Measurements from ENCODE around the gene PIKFYVE. TPM values are rescaled to one million over a fixed set of nuclear protein-coding genes. Genes with fewer than 3 reads are reported as not detected.
A peak's percentile ranks its signal among the peaks of the same experiment; 100 is the strongest.
"Not testable (repeated sequence)": the region's sequence is repeated elsewhere in the genome, so short reads cannot be mapped to it uniquely, and the experiment has no call there.

PIKFYVE gene, protein sequence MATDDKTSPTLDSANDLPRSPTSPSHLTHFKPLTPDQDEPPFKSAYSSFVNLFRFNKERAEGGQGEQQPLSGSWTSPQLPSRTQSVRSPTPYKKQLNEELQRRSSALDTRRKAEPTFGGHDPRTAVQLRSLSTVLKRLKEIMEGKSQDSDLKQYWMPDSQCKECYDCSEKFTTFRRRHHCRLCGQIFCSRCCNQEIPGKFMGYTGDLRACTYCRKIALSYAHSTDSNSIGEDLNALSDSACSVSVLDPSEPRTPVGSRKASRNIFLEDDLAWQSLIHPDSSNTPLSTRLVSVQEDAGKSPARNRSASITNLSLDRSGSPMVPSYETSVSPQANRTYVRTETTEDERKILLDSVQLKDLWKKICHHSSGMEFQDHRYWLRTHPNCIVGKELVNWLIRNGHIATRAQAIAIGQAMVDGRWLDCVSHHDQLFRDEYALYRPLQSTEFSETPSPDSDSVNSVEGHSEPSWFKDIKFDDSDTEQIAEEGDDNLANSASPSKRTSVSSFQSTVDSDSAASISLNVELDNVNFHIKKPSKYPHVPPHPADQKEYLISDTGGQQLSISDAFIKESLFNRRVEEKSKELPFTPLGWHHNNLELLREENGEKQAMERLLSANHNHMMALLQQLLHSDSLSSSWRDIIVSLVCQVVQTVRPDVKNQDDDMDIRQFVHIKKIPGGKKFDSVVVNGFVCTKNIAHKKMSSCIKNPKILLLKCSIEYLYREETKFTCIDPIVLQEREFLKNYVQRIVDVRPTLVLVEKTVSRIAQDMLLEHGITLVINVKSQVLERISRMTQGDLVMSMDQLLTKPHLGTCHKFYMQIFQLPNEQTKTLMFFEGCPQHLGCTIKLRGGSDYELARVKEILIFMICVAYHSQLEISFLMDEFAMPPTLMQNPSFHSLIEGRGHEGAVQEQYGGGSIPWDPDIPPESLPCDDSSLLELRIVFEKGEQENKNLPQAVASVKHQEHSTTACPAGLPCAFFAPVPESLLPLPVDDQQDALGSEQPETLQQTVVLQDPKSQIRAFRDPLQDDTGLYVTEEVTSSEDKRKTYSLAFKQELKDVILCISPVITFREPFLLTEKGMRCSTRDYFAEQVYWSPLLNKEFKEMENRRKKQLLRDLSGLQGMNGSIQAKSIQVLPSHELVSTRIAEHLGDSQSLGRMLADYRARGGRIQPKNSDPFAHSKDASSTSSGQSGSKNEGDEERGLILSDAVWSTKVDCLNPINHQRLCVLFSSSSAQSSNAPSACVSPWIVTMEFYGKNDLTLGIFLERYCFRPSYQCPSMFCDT (N-terminal part only)
- 12.6 and 16.2 TPM in 2 replicates for total RNA-seq (2014; rRNA removed; shearing (Covaris generic))
- 10.6 and 18.2 TPM in 2 replicates for polyA plus RNA-seq (2015; cell fraction: cytosol; rRNA removed)
- polyA plus RNA-seq (2015; cell fraction: nucleus; rRNA removed), result 25.1 and 25.6 TPM in 2 replicates

DNA sequence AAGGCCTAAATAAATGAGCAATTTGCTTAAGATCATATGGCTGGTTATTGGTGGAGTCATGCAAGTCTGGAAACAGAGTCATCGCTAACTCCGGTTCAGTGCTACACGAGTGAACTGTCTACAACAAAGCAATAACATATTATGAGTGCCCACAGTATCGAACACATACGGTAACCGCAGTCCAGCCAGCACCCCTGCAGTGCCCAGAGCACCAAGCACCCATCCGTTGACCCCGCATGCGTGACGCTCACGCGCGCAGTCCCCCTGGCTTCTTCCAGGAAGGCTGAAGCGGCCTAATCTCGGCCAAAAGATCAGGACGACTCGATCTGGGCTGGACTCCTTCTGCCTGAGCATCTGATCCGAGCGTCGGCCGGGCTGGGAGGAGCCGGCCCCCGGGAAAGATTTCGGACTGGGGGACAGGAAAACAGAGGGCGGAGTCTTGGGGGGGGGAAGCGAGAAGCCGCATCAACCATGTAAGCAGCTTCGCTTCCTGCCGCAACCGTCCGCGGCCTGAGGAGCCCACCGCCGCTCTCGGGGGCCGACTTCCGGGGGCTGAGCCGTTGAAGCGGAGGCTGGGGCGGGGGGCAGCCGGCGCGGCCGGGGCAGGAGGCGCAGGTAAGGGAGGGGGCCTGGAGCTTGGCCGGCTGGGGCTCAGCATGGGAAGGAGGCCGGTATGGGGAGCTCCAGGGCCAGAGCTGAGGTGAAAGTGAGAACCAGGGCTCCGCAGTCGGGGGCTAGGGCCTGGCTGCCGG lies at the start of gene PIKFYVE:
TSS of gene PIKFYVE (plus strand) at position 455 of the 752 bp plus-strand sequence. CDS start 5,265 bp downstream, outside the sequence.
- DNase-seq (ENCODE audit: low read depth), result peak; percentile 99

DNA sequence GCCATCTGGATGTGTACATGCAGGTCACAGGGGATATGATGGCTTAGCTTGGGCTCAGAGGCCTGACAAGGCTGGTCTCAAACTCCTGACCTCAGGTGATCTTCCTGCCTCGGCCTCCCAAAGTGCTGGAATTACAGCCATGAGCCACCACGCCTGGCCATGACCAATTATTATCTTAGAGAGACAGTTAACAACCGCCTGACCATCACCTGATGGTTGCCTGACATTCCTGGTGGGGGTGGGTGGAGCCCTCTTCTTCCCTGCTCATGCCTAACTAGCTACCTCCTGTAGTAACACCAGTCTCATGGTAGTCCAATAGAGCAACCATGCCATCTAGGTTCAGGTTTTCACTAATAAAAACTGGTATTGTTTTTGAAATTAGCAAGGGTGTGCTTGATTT lies 44.2 kb upstream of the PIKFYVE start:
- not testable (repeated sequence) for DNase-seq (ENCODE audit: low read depth)

DNA sequence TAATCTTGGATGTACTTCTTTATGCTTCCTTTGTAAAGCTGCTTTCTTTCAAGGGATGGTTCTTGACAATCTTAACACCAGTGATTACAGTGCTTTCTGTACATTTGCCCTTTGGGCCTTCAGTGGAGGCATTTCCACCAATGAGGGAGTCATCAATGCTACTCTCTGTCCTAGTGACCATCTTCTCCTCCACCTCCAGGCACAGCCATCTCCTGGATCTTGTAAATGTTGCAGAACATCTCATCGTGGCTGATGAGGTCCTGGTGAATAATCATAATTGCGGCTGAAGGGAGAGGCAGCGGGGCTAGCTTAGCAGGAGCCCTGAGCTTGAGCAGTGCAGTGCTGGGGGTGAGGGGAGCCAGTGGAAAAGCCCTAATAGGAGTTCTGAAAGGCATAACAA lies 43.7 kb upstream of the PIKFYVE start:
- peak; percentile 80 for DNase-seq (ENCODE audit: low read depth)

DNA sequence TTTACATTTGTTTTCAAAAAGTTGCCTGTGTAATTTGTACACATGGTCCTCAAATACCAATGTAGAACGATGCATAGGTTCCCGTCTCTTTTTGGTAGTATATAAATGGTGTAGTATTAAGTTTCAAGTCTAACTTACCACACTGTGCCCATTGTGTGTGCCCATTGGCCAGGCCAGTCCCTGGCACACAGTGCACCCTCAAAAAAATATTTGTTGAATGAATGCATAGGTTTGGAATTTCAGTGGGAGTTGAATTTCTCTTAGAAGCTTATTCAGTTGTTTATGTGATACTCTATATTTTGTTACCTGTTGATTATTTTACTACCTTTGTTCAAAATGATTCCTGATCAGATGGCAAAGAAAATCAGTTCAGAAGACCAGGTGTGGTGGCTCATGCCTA lies 41.3 kb upstream of the PIKFYVE start:
- DNase-seq (ENCODE audit: low read depth), result peak; percentile 26

DNA sequence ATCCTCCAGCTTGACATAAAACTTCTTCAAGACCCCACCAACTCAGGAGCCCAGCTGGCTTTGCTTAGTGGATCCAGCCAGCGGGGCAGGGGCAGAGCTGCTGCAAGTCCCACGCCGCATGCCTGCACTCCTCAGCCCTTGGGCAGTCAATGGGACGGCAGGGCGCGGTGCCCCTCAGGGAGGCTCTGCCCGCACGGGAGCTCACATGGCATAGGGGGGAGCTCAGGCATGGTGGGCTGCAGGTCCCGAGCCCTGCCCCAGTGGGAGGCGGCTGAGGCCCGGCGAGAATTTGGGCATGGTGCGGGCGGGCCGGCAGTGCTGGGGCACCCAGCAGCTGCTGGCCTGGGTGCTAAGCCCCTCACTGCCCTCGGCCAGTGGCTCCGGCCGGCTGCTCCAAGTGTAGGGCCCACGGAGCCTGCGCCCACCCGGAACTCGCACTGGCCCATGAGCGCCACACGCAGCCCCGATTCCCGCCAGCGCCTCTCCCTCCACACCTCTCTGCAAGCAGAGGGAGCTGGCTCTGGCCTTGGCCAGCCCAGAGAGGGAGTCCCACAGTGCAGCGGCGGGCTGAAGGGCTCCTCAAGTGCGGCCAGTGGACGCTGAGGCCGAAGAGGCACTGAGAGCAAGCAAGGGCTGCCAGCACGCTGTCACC lies 38.3 kb upstream of the PIKFYVE start:
- no peak for DNase-seq (ENCODE audit: low read depth)

DNA sequence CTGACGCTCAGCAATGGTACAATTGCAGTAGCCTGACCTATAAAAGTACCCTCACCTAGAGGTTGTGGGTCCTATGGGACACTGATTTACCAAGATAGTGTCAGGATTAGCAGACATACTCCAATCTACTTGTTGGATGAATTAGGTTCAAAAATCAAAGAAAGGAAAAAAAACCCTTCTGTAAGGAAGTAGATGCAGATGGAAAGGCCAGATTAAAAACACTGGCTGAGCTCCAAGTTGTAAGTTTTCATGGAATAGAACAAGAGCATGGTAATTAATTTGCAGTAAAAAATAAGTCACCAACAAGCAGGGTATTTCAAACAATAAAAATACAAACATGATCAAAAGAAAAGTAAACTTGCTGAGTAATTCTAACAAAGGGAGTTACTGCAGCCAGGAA lies 37.6 kb upstream of the PIKFYVE start:
- DNase-seq (ENCODE audit: low read depth), result no peak

DNA sequence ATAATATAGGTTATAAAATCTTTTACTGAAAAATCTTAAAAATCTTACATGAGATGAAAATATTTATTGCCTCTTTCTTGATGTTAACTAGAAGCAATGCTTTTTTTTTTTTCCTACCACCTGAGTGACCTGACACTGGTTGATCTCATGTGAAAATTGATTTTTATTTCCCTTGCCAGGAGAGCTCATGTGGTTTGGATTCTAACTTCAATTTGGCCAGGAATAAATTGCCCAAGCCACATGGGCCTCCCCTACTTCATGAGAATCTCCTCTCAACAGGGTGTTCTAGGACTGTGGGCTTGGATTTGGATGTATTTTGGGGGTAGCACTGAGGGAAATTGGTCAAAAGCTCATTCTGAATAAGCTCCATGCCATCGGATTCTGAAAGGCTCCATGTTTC lies 31.3 kb upstream of the PIKFYVE start:
- no peak for DNase-seq (ENCODE audit: low read depth)

DNA sequence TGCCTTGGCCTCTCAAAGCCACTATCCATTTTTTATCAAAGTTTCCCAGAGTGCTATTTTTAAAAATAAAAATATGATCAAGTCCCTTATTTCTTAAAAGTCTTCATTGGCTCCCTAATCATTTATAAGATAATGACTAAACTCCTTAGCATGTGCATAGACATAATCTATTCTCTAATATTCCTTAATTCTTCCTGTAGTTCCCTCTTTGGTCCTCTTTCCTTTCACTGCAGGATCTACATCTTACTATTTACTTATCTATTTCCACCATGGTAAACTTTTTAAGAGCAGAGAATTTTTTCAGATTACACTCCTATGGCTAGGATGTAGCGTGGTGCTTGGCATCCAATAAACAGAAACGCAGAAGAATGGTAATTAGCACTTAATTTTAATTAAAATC lies 30.2 kb upstream of the PIKFYVE start:
- DNase-seq (ENCODE audit: low read depth), result no peak

DNA sequence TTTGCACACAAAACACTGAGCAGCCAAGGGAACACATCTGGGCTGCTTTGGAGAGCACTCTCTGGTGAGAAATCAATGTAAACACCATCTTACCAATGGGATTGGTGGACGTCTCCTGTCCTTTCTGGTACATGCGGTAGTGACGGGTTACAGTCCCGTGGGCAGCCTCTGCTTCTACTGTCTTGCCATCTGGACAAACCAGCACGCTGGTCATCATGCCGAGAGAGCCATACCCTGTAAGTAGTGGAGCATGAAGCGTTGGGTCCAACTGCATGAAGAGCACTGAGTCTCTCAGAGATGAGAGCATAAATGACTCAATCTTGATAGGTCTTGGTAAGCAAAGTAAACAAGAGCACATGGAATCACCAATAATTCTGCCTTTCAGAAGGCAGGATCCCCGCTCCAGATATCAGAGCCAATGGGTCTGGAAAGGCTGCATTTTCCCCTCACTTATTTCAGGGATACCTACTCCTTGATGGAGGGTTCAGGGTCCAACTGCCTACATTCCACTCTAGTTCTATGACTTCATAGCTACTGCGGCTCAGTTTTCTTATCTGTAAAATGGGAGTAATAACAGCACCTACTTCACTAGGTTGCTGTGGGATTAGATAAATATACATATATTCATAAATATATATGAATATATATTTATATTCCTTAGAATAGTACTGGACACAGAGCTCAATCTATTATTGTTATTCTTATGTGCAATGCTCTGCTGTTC lies 26.1 kb upstream of the PIKFYVE start:
- DNase-seq (ENCODE audit: low read depth), result no peak

DNA sequence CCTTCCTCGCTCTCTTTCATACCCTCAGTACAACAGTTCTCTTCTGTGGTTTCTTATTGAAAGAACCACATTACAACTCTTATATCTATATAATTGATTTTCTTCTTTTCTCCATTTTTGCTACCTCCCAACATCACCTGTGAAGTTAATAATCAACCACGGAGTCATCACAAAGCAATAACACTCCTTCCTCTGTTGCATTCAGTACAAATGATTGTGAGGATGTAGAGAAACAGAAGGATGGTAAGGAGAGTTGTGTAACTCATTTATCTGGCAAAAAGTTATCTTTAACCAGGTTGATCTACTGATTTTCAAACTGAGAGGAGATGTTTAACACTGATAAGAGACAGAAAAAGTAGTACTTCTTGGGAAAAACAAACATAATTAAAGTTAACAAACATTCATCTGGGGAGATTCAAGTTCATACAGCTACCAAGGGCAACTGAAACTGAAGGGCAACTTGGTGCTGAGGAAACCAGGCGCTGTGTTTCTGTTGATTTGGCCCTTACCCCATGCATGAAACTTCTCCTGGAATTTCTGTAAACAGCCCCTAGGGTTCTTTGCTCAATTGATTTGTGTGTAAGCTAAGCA lies 25.3 kb upstream of the PIKFYVE start:
- DNase-seq (ENCODE audit: low read depth), result no peak

DNA sequence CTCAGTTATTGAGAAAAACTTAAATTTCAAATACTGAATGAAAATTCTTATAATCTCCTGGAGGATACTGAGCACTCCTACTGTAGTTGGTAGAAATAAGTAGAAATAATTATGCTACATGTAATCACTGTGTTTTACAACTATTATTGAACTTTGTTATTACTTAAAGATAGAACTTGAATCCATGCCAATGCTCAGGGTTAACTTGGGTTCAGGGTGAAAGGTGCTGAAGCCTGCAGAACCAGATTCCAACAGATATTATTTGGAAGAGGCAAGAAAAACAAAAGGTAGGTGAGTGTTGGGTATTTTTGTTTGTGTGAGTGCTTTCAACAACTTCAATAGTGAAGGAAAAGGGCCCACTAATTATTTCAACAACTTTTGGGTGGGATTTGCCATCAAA lies 21.6 kb upstream of the PIKFYVE start:
- no peak for DNase-seq (ENCODE audit: low read depth)

DNA sequence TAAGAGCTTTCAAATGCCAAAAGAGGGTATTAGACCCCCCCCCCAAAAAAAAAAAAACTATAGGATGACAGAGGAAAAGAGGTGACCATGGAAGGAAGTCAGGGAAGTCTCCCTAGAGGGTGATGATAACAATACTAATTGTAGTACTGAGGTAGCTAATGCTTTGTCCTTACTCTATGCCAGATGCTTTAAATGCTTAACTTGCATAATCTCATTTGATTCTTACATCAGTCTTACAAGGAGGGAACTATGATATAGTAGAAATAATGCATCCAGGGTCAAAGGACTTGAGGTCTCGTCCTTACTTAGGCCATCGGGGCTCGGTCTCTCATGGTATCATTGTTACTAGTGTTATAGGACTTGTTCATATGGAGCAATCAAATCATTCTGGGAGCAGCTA lies 20.3 kb upstream of the PIKFYVE start:
- DNase-seq (ENCODE audit: low read depth), result no peak

DNA sequence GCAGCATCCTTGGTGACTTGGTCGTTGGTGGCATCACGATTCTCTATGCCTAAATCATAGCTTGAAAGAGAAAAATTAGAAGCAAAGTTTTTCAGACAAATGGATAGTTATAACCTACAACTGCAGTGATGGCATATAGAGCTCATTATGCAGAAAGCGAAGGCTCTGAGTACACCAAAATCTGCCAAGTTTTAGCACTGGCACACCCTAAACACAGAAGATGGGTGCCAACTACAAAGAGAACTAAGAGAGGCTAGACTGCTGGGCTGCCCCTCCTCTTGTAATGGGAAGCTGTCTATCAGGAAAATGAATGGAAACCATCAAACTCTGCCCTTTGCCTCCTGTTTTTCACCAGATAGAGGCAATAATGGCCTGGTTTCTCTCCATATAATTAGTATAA lies 17.5 kb upstream of the PIKFYVE start:
- no peak for DNase-seq (ENCODE audit: low read depth)

DNA sequence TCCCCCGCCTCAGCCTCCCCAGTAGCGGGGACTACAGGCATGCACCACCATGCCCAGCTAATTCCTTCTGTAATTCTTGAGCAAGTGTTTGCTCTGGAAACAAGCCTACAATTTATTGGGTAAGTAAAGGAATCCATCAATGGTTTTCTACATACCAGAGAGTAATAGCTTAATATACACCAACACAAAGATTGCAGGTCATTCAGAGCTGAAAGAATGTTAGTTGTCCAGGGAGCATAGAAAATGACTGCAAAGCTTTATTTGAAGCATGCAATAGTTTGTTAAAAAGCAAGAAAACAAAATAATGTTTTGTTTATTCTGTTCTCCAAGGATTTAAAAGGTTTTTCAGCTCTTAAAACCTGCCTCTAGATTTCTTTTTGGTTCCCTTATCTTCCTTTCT lies 16.8 kb upstream of the PIKFYVE start:
- DNase-seq (ENCODE audit: low read depth), result no peak

DNA sequence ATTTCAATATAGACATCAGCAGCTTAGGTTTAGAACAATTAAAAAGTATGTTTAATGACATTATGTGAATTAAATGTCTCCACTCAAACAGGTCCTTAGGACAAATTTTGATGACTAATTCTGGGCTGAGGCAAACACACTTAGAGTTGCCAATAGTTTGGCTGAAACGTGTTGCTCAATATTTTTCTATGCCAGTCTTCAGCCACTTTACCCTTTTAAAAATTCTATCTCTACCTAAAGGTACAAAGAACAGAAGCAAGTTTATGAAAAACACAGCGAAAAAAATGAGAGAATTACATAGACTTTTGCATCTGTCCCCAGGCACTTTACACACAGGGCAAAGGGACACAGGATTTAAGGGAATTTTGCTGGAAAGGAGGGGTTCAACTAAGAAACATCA lies 15.7 kb upstream of the PIKFYVE start:
- DNase-seq (ENCODE audit: low read depth), result no peak

DNA sequence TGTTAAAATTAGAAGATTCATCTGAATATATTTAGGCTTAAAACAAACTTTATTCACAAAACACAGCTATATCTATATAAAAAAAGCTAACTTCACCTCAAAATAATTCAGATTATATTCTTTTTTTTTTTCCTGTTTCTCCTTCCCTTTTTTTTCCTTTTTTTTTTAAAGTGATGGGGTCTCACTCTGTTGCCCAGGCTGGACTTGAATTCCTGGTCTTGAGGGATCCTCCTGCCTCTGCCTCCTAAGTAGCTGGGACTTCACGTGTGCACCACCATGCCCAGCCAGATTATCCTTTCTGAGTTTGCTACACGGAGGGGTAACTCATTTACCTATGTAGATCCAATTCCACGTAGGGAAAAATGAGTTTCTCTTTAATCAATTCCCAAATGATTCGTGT lies 15.0 kb upstream of the PIKFYVE start:
- DNase-seq (ENCODE audit: low read depth), result no peak

DNA sequence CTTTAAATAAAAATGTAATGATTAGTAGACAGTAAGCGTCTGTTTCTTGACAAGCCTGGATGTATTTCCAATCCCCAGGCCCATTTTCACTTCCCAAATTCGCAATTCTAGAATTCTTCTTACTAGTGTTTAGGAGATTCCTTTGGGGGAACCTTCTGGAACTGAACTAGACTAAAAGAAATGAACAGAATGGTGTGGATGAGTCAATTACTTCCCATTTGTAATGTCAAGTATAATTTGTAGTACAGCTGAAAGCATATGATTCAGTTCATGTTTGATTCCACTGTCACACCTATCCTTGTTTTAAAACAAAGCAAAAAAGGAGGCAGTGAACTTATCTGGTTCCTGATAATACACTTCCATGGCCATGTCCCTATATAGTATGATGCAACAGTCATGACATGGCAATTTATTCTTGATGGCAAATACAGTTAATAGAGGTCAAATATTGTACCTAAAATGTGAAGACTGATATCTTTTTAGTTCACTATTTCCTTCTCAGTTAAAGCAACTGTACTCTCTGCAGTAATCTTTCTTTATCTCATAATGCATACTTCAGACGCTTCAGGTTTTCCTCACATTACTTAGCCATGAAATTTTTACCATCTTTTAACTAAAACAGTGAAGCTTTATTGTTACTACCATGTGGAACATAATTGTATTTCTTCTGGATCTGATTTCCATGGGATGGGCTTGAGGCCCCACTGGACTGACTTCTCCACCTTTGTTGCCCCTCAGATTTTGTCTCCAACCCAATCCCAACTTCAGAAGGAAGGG lies 13.2 kb upstream of the PIKFYVE start:
- no peak for DNase-seq (ENCODE audit: low read depth)

DNA sequence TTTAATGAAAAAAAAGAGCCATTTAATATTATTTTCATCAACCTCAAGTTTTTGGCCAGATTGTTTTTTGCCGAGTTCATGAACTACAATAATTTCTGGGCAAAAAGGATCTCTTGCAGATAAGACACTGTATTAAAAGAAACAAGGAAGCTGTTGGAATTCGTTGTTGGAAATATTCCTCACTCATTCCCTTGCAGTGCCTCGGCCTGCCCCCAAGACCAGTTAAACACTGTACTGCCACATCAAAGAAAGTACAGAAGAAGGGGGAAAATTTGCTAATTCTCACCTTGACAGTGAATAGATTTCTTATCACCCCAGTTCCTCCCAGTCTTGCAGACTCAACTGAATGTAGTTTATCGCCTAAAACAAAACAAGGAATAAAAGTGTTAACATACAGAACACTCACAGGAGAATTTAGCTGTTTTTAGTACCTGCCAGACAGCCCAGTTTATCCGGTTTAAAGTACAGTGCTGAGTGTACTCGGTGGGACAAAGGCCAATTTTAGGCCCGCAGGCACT lies 12.4 kb upstream of the PIKFYVE start:
- DNase-seq (ENCODE audit: low read depth), result no peak
